ENCODE results near the gene ATP8B2.

ATP8B2 gene

DNA sequence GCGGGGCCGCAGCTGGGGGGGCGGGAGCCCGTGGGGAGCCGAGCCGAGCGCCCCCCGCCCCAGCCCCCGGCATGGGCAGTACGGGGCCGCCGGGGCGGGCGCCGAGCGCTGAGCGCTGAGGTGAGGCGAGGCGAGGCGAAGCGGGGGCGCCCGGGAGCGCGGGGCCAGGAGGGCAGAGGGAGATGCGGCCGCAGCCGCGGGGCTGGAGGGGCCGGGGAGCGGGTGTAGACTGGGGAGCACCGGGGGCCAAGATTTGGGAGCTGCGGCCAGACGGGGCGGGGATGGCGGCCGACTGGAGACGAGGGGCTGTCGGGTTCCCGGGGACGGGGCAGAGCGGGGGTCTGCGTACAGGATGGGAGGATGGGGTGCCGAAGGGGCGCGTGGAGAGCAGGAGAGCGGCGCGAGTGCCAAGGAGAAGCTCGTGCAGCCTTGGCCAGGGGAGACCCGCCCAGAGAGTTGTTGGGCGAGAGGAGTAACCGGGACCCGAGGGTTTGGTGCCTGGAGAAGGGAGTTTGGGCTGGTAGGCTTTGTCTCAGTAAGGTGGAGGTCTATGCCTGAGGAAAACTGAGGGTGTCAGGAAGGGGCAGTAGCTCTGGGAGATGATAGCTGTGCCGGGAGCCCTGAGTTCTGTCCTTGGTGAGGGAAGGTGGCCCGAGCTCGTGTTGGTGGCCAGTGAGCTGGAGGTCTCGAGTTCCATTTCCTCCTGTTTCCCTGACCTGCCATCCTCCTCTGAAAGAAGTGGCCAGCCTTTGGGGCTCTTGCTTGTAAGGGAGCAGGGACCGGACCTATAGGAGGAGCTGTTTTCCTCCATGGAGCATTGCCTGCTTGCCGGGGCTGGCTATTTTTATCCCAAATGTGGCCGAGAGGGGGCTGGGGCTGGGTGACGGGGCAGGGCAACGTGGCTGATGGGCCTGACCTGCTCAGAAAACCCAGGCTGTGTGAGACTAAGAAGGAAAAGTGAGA is 539 bp downstream of the ATP8B2 start:
- DNase-seq, result peak; percentile 79
- TF ChIP-seq, protein P1, sequence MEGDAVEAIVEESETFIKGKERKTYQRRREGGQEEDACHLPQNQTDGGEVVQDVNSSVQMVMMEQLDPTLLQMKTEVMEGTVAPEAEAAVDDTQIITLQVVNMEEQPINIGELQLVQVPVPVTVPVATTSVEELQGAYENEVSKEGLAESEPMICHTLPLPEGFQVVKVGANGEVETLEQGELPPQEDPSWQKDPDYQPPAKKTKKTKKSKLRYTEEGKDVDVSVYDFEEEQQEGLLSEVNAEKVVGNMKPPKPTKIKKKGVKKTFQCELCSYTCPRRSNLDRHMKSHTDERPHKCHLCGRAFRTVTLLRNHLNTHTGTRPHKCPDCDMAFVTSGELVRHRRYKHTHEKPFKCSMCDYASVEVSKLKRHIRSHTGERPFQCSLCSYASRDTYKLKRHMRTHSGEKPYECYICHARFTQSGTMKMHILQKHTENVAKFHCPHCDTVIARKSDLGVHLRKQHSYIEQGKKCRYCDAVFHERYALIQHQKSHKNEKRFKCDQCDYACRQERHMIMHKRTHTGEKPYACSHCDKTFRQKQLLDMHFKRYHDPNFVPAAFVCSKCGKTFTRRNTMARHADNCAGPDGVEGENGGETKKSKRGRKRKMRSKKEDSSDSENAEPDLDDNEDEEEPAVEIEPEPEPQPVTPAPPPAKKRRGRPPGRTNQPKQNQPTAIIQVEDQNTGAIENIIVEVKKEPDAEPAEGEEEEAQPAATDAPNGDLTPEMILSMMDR (IDR thresholded peaks at IDR 0.05), result peak; percentile 61
- Mint-ChIP-seq H3K27me3 (ENCODE audit: low read depth, poor library complexity) (peaks cover 36% of the 10 kb centered on the region), H3K27ac (peak overlapping the region; percentile 95), H3K4me1 (peaks cover 40% of the 10 kb centered on the region), H3K4me3 (peak overlapping the region; percentile 95), H3K9me3 (no peaks in the 10 kb centered on the region), H3K36me3 (ENCODE audit: low read depth) (peaks cover 4% of the 10 kb centered on the region)

DNA sequence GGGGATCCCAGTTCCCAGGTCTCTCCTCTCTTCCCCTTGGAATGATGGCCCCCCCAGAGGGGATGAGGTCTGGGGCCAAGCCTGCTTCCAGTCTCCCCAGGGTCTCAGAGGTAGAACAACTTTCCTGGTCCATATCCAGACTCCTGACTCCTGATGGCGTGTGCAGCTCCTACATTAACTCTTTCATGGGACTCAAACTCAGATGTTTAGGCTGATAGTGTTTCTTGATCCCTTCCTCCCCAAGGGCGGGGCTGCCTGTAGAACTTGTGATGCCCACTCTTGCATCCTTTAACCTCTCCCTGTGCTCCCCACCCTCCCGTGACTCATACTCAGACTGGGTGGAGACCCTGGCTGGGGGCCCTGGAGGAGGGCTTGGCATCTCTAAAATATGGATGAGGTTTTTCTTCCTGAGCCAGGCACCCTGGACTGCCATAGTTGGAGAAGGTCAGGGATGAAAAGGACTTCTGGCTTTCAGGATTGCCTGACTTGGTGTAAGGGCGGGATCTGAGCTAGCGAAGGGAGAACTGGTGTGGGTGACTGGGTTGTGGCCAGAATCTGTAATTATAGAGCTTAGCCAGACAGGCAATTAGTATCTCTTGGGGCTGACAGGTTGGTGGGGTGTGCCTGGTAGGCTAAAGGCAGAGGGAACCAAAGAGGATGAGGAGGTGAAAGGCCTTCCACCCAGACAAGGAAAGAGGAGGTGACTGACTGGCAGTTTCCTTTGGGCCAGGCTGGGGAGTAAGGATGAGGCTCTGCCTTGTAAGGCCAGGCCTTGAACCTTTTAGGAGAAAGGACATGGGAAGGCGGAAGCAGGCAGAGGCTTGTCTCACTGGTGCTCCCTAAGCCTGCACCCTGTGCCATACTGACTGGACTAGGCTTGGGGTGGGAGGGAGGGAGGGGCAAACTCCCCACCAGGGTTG is 1.5 kb downstream of the ATP8B2 start:
- H3K27ac Mint-ChIP-seq, result no peak overlapping the region
- peak overlapping the region; percentile 95 for H3K4me3 Mint-ChIP-seq
- no peak for DNase-seq
- peaks cover 14% of the 10 kb centered on the region for H3K36me3 Mint-ChIP-seq (ENCODE audit: low read depth)
- H3K4me1 Mint-ChIP-seq, result peaks cover 40% of the 10 kb centered on the region
- peaks cover 27% of the 10 kb centered on the region for H3K27me3 Mint-ChIP-seq (ENCODE audit: low read depth, poor library complexity)
- TF ChIP-seq, protein P1 (IDR thresholded peaks at IDR 0.05), result peak; percentile 23
- no peaks in the 10 kb centered on the region for H3K9me3 Mint-ChIP-seq

DNA sequence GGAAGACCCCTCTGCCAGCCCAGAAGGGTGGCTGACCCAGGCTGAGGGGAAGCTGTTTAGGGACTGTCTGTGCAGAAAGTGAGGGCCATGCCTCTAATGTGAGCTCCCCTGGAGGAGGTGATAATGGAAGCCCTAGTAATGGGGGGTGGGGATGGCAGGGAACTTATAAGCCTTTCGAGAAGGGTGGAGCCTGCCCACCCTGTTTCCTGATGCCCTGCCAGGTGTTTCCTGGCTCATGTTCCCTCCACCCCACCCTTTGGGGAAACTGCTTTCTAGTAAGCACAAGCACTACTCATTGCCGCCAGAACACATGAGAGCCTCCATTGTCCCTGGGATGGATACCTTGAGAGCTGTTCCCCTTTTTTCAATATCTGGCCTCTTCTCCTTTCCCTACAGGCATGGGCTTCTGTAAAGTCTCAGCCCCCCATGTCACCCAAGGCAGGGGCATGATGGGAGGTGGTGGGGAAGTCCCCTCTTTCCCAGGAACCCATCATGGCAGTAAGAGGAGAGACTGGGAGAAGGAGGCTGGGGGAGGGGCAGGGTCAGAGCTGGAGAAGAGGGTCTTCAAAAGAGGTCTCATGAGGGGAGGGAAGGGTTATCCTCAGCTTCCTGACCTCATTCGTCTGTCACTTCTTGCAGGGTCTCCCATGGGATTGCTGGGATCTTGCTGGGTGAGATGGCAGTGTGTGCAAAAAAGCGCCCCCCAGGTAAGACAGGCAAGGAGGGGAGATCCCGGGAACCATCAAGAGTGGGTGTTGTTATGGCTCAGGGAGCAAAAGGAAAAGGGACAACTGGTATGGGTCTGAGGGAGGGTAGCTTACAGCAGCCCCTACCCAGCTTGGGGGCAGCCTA is 2.4 kb downstream of the ATP8B2 start:
- Mint-ChIP-seq H3K9me3 (no peaks in the 10 kb centered on the region), H3K27me3 (ENCODE audit: low read depth, poor library complexity) (peaks cover 19% of the 10 kb centered on the region), H3K36me3 (ENCODE audit: low read depth) (peaks cover 22% of the 10 kb centered on the region), H3K27ac (no peak overlapping the region), H3K4me1 (peaks cover 40% of the 10 kb centered on the region), H3K4me3 (peak overlapping the region; percentile 77)
- TF ChIP-seq, protein P1 (IDR thresholded peaks at IDR 0.05), result no peak
- no peak for DNase-seq

DNA sequence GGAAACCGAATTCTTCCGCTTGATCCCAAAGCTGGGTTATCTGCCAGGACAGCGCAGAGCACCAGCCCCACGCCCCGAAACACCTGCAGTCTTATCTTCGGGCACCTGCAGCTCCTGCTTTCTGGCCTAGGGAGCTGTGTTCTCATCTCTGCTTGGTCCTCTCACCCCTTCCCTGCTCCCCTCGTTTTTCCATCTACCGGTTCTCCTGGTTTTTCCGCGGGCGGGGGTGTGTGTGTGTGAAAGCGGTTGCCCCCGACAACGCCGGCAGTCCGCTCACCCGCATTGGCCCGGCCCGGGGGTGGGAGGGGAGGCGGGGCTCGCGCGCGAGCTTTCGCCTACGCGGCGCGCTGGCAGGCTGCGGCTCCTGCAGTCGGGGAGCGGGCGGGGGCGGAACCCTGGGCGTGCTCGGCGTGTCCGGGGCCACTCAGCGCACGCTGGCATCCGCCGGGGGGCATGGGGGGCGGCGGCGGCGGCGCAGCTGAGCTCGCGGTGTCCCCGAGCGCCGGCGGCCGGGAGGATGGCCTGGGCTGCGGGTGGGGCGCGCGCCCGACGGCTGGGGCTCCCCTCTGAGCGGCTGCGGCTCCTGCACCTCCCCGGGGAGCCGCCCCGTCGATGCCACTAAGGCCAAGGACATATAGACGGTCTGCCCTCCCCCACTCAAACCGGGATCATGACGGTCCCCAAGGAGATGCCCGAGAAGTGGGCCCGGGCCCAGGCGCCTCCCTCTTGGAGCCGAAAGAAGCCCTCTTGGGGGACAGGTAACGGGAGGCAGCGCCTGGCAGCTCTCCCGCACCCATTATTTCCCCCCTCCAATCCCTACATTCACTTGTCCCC is 3.2 kb downstream of the ATP8B2 start:
- H3K27ac Mint-ChIP-seq, result no peak overlapping the region
- peak; percentile 91 for DNase-seq
- TF ChIP-seq, protein P1 (IDR thresholded peaks at IDR 0.05), result no peak
- H3K4me1 Mint-ChIP-seq, result peaks cover 40% of the 10 kb centered on the region
- H3K4me3 Mint-ChIP-seq, result peak overlapping the region; percentile 83
- H3K9me3 Mint-ChIP-seq, result no peaks in the 10 kb centered on the region
- H3K27me3 Mint-ChIP-seq (ENCODE audit: low read depth, poor library complexity), result peaks cover 10% of the 10 kb centered on the region
- H3K36me3 Mint-ChIP-seq (ENCODE audit: low read depth), result peaks cover 27% of the 10 kb centered on the region

DNA sequence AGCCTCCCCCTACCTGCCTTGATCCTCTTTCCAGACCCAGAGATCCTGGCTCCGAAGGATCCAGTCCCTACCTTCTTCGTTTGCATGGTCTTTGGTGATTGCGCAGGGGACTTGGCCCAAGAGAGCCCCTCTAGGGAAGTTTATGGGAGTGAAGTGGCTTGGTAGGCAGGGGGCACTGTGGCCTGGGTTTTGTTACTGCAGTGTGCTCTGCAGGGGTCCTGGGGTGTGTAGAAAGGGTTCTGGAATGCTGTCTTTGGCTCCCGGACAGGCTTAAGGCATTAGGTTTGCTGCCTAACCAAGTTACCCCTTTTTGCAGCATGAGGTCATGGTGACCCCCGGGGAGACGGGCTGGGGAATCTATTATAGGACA is 3.8 kb downstream of the ATP8B2 start:
- peak; percentile 26 for DNase-seq
- no peaks in the 10 kb centered on the region for H3K9me3 Mint-ChIP-seq
- peaks cover 33% of the 10 kb centered on the region for H3K36me3 Mint-ChIP-seq (ENCODE audit: low read depth)
- H3K27me3 Mint-ChIP-seq (ENCODE audit: low read depth, poor library complexity), result peaks cover 4% of the 10 kb centered on the region
- H3K4me3 Mint-ChIP-seq, result peak overlapping the region; percentile 83
- H3K4me1 Mint-ChIP-seq, result peaks cover 40% of the 10 kb centered on the region
- TF ChIP-seq, protein P1 (IDR thresholded peaks at IDR 0.05), result peak; percentile 21
- no peak overlapping the region for H3K27ac Mint-ChIP-seq
